GM12873 (cell line): Measurements from ENCODE around the gene IQGAP3.

Experiments used
- TF ChIP-seq, protein P1 (sequence below): IDR thresholded peaks from 2 replicates; pipeline ENCODE4 v1.5.1; 2012; ENCODE audit warnings: low read depth, mild to moderate bottlenecking, moderate library complexity, low read length, control low read depth; ENCODE audit not compliant: insufficient read depth; ENCODE audit errors: missing control alignments

The IQGAP3 gene

DNA sequence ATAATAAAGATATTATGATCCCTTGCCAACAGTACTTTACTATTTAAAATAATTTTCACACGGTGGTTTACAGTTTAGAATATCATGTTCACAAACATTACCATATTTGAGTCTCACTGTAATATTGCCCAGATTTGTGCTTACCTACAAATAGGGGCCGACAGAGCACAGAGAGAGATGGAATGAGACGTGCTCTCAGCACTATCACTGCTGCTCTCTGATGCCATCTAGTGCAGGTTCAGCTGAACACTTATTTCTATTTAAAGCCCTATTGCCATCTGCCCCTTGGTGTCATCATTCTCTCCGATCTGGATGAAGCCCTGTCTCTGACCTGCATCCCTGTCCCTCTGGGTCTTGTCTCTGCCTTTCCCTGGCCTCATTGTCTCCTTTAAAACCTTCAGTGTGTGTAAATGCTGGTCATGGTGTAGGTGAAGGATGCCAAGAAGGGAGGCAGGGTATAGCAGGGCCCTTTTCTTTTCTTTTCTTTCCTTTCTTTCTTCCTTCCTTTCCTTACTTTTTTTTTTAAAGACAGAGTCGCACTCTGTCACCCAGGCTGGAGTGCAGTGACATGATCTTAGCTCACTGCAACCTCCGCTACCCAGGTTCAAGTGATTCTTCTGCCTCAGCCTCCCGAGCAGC lies 35.8 kb upstream of the IQGAP3 start:
- TF ChIP-seq, protein P1, sequence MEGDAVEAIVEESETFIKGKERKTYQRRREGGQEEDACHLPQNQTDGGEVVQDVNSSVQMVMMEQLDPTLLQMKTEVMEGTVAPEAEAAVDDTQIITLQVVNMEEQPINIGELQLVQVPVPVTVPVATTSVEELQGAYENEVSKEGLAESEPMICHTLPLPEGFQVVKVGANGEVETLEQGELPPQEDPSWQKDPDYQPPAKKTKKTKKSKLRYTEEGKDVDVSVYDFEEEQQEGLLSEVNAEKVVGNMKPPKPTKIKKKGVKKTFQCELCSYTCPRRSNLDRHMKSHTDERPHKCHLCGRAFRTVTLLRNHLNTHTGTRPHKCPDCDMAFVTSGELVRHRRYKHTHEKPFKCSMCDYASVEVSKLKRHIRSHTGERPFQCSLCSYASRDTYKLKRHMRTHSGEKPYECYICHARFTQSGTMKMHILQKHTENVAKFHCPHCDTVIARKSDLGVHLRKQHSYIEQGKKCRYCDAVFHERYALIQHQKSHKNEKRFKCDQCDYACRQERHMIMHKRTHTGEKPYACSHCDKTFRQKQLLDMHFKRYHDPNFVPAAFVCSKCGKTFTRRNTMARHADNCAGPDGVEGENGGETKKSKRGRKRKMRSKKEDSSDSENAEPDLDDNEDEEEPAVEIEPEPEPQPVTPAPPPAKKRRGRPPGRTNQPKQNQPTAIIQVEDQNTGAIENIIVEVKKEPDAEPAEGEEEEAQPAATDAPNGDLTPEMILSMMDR: peak; percentile 90

DNA sequence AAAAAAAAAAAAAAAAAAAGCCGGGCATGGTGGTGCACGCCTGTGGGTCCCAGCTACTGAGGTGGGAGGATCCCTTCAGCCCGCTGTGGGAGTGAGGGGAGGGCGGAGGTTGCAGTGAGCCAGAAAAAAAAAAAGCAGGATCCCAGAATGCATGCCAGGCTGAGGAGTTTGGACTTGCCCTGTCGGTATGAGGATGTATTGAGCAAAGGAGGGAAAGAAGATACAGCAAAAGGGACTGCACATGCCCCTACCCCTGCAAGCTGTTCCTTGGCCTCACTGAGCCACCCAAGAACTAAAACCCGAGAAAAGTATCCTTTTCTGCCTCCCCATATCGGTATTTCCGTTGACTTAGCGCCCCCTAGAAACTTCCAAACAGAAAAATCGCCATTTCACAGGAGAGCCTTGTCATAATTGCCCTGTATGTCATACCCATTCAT lies 30.2 kb upstream of the IQGAP3 start:
- TF ChIP-seq, protein P1: peak; percentile 48

DNA sequence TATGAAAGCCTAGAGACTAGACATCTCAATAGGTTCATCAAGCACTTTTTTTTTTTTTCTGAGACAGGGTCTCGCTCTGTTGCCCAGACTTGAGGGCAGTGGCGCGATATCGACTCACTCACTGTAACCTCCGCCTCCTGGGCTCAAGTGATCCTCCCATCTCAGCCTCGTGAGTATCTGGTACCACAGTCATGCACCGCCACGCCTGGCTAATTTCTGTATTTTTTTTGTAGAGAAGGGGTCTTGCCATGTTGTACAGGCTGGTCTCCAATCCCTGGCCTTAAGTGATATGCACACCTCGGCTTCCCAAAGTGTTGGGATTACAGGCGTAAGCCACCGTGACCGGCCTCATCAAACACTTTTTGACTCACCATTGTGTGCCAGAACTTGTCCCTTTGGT lies 29.5 kb upstream of the IQGAP3 start:
- TF ChIP-seq, protein P1: no peak

DNA sequence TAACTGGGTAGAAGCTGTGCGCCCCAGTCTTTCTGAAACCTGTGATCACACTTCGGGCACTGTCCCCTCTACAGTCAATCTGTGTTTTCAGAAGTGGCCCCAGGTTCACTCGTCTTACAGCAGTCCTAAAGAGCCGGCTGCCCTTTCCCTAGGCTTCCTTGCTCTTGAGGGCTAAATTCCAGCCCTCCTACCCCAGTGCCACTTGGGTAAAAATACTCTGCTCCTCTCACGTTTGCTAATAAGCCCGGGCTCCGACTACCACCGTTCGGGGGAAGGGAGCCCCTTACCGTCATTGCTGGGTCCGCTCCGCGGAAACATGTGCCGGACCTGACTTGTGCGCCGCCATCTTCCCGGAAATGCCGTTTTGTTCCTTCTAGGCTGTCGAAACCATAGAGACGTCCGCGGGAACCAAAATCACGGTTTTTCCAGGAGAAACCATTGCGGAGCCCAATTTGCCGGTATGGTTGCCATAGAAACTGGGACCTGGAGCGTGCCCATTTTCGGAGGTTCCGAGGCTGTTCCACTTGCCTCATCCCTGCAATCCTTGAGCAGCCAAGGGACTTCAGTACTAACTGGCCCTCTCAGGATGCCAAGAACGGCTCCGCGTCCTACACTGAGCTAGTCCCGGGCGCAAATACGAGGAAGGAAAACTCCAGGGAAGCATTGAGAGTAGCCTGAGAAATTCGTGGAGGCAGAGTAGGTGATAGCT lies 28.9 kb upstream of the IQGAP3 start, which contains the start of gene GPATCH4:
Gene GPATCH4 (minus strand): TSS at position 358 of the 709 bp plus-strand sequence.
- TF ChIP-seq, protein P1: no peak

DNA sequence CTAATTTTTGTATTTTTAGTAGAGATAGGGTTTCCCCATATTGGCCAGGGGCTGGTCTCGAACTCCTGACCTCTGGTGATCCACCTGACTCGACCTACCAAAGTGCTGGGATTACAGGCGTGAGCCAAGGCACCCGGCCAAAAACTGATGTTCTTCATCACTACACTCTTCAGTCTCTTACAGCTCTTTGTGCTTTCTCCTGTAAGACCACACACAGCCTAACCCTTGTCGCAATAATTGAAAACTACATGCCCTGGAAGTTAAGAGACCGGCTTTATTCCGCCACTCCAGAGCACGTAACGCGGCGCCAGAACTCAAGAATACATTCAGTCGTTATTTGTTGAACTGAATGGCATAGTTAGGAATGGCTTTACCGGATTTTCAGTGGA lies 28.4 kb upstream of the IQGAP3 start:
- TF ChIP-seq, protein P1: no peak

DNA sequence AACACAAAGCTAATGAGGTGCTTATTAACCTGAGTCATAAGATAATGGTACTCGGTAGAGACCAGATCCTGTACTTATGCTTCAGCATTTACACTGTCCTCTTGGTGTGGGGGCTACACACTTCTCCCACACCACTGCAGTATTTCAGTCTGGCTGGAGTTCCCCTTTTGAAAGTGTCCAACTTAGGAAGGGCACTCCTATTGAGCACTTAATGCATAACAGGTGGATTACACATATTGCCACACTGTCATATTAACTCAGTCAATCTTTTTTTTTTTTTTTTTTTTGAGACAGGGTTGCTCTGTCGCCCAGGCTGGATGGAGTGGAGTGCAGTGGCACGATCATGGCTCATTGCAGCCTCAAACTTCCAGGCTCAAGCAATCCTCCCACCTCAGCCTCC lies 27.4 kb upstream of the IQGAP3 start:
- TF ChIP-seq, protein P1: peak; percentile 38

DNA sequence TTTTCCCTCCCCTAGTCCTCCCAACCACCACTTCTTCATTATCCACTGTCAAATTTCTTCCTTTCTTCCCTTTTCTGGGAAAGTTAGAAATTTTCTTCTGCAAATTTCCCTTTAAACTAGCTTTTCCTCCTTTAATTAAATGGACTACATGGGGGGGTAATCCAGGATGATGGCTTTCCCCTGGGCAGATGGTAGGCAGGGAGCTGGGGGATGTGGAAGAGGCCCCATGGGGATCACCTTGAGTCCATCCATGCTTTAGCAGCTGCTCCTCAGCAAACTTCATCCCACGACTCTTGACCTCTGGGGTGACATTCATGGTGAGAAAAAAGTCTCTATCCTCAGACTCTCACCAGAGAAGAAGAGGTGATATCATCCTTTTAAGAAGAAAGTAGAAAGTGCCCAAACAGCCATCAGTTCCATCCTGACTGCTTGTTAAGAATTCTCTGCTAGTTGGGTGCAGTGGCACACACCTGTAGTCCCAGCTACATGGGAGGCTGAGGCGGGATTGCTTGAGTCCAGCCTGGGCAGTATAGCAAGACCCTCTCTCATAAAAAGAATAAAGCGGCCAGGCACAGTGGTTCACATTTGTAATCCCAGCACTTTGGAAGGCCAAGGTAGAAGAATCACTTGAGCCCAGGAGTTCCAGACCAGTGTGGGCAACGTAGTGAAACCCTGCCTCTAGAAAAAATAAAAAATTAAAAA lies 26.5 kb upstream of the IQGAP3 start:
- TF ChIP-seq, protein P1: no peak
